Measurements from ENCODE around the gene EPX. TPM values are rescaled to one million over a fixed set of nuclear protein-coding genes. Genes with fewer than 3 reads are reported as not detected.

EPX gene
- total RNA-seq, 1 experiment from 2014 or later = not detected

DNA sequence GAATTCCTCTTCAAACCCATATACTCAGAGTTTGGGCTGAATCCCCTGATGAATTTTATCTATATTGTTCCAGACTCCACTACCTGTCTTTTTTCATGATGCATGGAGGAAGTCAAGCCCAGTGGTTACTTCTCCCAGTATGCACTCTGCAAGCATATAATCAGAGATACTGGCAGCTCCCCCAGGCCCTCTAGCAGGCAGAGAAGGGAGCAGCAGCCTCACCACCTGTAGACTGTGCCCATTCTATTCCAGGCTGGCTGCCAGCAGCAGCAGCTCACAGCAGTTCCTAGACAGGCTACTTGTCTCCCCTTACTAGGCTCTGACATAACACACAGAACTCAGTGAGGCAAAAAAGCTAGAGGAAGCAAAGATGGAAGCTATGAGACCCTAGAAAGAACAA is 23.2 kb downstream of the EPX start (continued):
- TF ChIP-seq, protein P1, sequence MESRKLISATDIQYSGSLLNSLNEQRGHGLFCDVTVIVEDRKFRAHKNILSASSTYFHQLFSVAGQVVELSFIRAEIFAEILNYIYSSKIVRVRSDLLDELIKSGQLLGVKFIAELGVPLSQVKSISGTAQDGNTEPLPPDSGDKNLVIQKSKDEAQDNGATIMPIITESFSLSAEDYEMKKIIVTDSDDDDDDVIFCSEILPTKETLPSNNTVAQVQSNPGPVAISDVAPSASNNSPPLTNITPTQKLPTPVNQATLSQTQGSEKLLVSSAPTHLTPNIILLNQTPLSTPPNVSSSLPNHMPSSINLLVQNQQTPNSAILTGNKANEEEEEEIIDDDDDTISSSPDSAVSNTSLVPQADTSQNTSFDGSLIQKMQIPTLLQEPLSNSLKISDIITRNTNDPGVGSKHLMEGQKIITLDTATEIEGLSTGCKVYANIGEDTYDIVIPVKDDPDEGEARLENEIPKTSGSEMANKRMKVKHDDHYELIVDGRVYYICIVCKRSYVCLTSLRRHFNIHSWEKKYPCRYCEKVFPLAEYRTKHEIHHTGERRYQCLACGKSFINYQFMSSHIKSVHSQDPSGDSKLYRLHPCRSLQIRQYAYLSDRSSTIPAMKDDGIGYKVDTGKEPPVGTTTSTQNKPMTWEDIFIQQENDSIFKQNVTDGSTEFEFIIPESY (IDR thresholded peaks at IDR 0.05; ENCODE audit: extremely low read depth, insufficient replicate concordance, low read length) = no peak

DNA sequence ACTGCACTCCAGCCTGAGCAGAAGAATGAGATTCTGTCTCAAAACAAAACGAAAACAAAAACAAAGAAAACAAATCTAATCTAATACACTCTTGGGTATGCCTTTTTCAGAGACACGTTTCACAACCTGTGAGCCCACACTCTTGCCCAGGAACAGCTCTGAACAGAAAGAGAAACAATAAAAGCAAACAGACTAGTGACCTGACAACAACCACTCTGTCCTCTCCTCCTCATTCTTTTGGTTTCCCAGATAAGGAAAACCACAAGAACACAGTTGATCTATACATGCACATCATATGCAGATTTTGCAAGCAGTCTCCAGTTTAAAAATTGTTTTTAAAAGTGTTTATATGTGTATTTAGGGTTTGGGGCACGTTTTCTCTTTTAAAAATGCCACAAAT is 25.2 kb downstream of the EPX start:
- RAD21 ChIA-PET (ENCODE audit: low non-redundant PET in 1 of 2, low total read pairs in 2 of 2, uncharacterized antibody in 2 of 2, unreplicated experiment in 2 of 2) = no interaction called here
- TF ChIP-seq POLR2A (IDR thresholded peaks at IDR 0.05; ENCODE audit: borderline replicate concordance, extremely low read depth, insufficient read depth, insufficient read length) (no peak), YY1 (IDR thresholded peaks at IDR 0.05; ENCODE audit: extremely low read depth, insufficient replicate concordance, low read depth, low read length) (no peak), RAD21 (IDR thresholded peaks at IDR 0.05; ENCODE audit: low read depth) (no peak), SP1 (IDR thresholded peaks at IDR 0.05; ENCODE audit: low read depth) (no peak), EZH2 (IDR thresholded peaks at IDR 0.05) (no peak), ELF1 (IDR thresholded peaks at IDR 0.05; ENCODE audit: borderline replicate concordance, low read depth) (no peak), CBX3 (IDR thresholded peaks at IDR 0.05; ENCODE audit: low read depth) (no peak), JUND (IDR thresholded peaks at IDR 0.05) (no peak), EGR1 (IDR thresholded peaks at IDR 0.05; ENCODE audit: low read depth) (no peak), EZH2phosphoT487 (IDR thresholded peaks at IDR 0.05; ENCODE audit: borderline replicate concordance) (no peak), TCF7L2 (IDR thresholded peaks at IDR 0.05; ENCODE audit: borderline replicate concordance, extremely low read depth, insufficient read depth, insufficient read length) (no peak), CTCF (IDR thresholded peaks at IDR 0.05 in 2 of 3, conservative IDR thresholded peaks at IDR 0.05 in 1 of 3; ENCODE audit: borderline replicate concordance in 1 of 3, insufficient read depth in 1 of 3, low read depth in 2 of 3, low read length in 2 of 3) (no peak), FOSL1 (IDR thresholded peaks at IDR 0.05; ENCODE audit: low read depth) (no peak), MAX (IDR thresholded peaks at IDR 0.05) (no peak), ZFX (IDR thresholded peaks at IDR 0.05) (no peak), ZNF274 (IDR thresholded peaks at IDR 0.05; ENCODE audit: low read depth, low read length) (no peak), CEBPB (IDR thresholded peaks at IDR 0.05; ENCODE audit: low read depth) (no peak)
- TF ChIP-seq, protein P2, sequence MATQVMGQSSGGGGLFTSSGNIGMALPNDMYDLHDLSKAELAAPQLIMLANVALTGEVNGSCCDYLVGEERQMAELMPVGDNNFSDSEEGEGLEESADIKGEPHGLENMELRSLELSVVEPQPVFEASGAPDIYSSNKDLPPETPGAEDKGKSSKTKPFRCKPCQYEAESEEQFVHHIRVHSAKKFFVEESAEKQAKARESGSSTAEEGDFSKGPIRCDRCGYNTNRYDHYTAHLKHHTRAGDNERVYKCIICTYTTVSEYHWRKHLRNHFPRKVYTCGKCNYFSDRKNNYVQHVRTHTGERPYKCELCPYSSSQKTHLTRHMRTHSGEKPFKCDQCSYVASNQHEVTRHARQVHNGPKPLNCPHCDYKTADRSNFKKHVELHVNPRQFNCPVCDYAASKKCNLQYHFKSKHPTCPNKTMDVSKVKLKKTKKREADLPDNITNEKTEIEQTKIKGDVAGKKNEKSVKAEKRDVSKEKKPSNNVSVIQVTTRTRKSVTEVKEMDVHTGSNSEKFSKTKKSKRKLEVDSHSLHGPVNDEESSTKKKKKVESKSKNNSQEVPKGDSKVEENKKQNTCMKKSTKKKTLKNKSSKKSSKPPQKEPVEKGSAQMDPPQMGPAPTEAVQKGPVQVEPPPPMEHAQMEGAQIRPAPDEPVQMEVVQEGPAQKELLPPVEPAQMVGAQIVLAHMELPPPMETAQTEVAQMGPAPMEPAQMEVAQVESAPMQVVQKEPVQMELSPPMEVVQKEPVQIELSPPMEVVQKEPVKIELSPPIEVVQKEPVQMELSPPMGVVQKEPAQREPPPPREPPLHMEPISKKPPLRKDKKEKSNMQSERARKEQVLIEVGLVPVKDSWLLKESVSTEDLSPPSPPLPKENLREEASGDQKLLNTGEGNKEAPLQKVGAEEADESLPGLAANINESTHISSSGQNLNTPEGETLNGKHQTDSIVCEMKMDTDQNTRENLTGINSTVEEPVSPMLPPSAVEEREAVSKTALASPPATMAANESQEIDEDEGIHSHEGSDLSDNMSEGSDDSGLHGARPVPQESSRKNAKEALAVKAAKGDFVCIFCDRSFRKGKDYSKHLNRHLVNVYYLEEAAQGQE (IDR thresholded peaks at IDR 0.05; ENCODE audit: low read depth) = no peak

More for the DNA sequence above, 25.2 kb downstream of the EPX start:
- H3K9me3 ChIP-seq (ENCODE audit: control insufficient read depth in 1 of 2, insufficient read depth in 1 of 2, low read depth in 1 of 2, low read length in 2 of 2) = no peaks in the 10 kb centered on the region
- no peaks in the 10 kb centered on the region for H3K27me3 ChIP-seq (ENCODE audit: insufficient read depth, low read length)
- peaks cover 2% of the 10 kb centered on the region; the same call in 1 of the 2 replicates for H3K9me2 ChIP-seq (ENCODE audit: insufficient read depth)
- H3K27ac ChIP-seq (ENCODE audit: low read depth, low read length) = no peak overlapping the region
- peaks cover 0 to 3% of the 10 kb centered on the region in 2 experiments; a peak in 3 of 4 replicates for H3K36me3 ChIP-seq (ENCODE audit: control insufficient read depth in 1 of 2, insufficient read depth in 2 of 2, low read length in 2 of 2)
- BruUV-seq (replicated peaks) = no TSS peak
- intact Hi-C loops (cut with micrococcal nuclease) = loop anchor here (1.0 kb wide), 1 partner anchor 17 kb away; no protein-coding TSS in a partner anchor
- no peak for DNase-seq (ENCODE audit: low read depth, low spot score)
- ChIA-PET POLR2A (no interaction called here), CTCF (interaction anchor here (0.7 to 5.1 kb wide), 3 partner anchors 17 to 133 kb away, joined by 3 to 36 read pairs (median 3); no protein-coding TSS in a partner anchor)
- H4K20me1 ChIP-seq (ENCODE audit: insufficient read depth) = no peaks in the 10 kb centered on the region
- H3K4me1 ChIP-seq (ENCODE audit: control insufficient read depth in 1 of 2, insufficient read depth in 2 of 2, low read length in 2 of 2) = peaks cover 6 to 18% of the 10 kb centered on the region in 2 experiments; a peak in 3 of 4 replicates
- H2AFZ ChIP-seq (ENCODE audit: low read depth, low read length, poor library complexity, severe bottlenecking) = no peak overlapping the region
- no peak for ATAC-seq
- 0 out of 4 replicates have a peak overlapping the region, but pooled peaks of 1 of the 2 experiments have one; percentile 66 for H3K4me3 ChIP-seq (replicated peaks in 1 of 2; ENCODE audit: low read depth in 1 of 2, low read length in 2 of 2)
- no peaks in the 10 kb centered on the region for H3K79me2 ChIP-seq (ENCODE audit: insufficient read depth, low read length)
- H3K4me2 ChIP-seq (ENCODE audit: low read length) = peak overlapping the region; percentile 76; the same call in 1 of the 2 replicates
- H3K9ac ChIP-seq (ENCODE audit: low read length) = no peak overlapping the region
